Body of pancreas (tissue), 4 donors: ENCODE measurements around the gene CSTPP1.

Source experiments
- POLR2A ChIP-seq, 3 donors: fragments of 450-650 bp; IDR thresholded peaks; one replicate each; pipeline ENCODE4 v1.6.1; 2016; ENCODE audit warnings: antibody characterized with exemption in 3 of 3, mild to moderate bottlenecking in 2 of 3
- TF ChIP-seq, protein P1 (sequence below), 7 experiments: fragments of 450-650 bp in 4 of 7; fragments of 200-600 bp in 3 of 7; sonication (generic) in 3 of 7; IDR thresholded peaks; one replicate each; pipeline ENCODE4 v1.5.1; 2016 to 2019; ENCODE audit warnings: antibody characterized with exemption in 7 of 7

DNA sequence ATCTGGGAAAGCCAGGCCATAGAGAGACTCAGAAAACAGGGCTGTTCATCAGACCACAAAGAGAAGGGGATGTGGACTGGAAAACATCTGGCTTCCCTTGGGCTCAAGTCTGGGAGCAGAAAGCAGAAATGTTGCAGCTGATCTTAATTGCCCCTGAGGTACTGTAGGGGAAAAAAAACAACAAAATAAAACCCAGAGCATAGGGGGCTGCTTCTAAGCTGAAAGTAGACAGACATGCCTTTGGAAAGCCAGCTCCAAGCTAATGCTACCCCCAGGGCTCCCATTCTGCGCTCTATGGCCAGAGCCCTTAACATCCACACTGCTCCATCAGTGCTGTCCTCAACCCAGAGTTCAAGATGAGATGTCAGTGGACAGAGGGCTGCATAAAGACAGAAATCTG is 251.7 kb downstream of the CSTPP1 start:
- no peak for TF ChIP-seq POLR2A (IDR thresholded peaks at IDR 0.05)
- TF ChIP-seq, protein P1, sequence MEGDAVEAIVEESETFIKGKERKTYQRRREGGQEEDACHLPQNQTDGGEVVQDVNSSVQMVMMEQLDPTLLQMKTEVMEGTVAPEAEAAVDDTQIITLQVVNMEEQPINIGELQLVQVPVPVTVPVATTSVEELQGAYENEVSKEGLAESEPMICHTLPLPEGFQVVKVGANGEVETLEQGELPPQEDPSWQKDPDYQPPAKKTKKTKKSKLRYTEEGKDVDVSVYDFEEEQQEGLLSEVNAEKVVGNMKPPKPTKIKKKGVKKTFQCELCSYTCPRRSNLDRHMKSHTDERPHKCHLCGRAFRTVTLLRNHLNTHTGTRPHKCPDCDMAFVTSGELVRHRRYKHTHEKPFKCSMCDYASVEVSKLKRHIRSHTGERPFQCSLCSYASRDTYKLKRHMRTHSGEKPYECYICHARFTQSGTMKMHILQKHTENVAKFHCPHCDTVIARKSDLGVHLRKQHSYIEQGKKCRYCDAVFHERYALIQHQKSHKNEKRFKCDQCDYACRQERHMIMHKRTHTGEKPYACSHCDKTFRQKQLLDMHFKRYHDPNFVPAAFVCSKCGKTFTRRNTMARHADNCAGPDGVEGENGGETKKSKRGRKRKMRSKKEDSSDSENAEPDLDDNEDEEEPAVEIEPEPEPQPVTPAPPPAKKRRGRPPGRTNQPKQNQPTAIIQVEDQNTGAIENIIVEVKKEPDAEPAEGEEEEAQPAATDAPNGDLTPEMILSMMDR (IDR thresholded peaks at IDR 0.05): no peak
